Panc1 (cell line): ENCODE measurements around the gene FREM1.

ENCODE experiments used
- CTCF ChIP-seq: fragments of 450-650 bp; IDR thresholded peaks from 2 replicates; pipeline ENCODE4 v1.5.1; 2017; ENCODE audit warnings: mild to moderate bottlenecking
- POLR2AphosphoS5 ChIP-seq: IDR thresholded peaks from 2 replicates; pipeline ENCODE4 v1.6.1; 2012; ENCODE audit warnings: mild to moderate bottlenecking, low read depth, low read length, moderate library complexity
- SIN3A ChIP-seq: IDR thresholded peaks from 2 replicates; pipeline ENCODE4 v1.6.1; 2012; ENCODE audit warnings: low read depth, mild to moderate bottlenecking, low read length, moderate library complexity, borderline replicate concordance; ENCODE audit not compliant: insufficient read depth
- TCF7L2 ChIP-seq: IDR thresholded peaks from 2 replicates; pipeline ENCODE4 v1.6.1; 2011; ENCODE audit warnings: mild to moderate bottlenecking, low read depth, low read length, inconsistent platforms
- TF ChIP-seq, protein P1 (sequence below), 2 experiments: IDR thresholded peaks; 2 replicates each; pipeline ENCODE4 v1.6.1; 2011 to 2012; ENCODE audit warnings: low read depth in 2 of 2, control low read depth in 1 of 2, low read length in 1 of 2, mild to moderate bottlenecking in 1 of 2, moderate library complexity in 1 of 2; ENCODE audit not compliant: insufficient read depth in 1 of 2

GRCh38 chr9:14693251-14693861 lies 216.9 kb downstream of the FREM1 start, which contains the start of gene ZDHHC21:
- no peak for TF ChIP-seq TCF7L2
- no peak for TF ChIP-seq CTCF
- TF ChIP-seq, protein P1, sequence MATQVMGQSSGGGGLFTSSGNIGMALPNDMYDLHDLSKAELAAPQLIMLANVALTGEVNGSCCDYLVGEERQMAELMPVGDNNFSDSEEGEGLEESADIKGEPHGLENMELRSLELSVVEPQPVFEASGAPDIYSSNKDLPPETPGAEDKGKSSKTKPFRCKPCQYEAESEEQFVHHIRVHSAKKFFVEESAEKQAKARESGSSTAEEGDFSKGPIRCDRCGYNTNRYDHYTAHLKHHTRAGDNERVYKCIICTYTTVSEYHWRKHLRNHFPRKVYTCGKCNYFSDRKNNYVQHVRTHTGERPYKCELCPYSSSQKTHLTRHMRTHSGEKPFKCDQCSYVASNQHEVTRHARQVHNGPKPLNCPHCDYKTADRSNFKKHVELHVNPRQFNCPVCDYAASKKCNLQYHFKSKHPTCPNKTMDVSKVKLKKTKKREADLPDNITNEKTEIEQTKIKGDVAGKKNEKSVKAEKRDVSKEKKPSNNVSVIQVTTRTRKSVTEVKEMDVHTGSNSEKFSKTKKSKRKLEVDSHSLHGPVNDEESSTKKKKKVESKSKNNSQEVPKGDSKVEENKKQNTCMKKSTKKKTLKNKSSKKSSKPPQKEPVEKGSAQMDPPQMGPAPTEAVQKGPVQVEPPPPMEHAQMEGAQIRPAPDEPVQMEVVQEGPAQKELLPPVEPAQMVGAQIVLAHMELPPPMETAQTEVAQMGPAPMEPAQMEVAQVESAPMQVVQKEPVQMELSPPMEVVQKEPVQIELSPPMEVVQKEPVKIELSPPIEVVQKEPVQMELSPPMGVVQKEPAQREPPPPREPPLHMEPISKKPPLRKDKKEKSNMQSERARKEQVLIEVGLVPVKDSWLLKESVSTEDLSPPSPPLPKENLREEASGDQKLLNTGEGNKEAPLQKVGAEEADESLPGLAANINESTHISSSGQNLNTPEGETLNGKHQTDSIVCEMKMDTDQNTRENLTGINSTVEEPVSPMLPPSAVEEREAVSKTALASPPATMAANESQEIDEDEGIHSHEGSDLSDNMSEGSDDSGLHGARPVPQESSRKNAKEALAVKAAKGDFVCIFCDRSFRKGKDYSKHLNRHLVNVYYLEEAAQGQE (IDR thresholded peaks at IDR 0.05; ENCODE audit: insufficient read depth in 1 of 2, low read depth in 2 of 2, low read length in 1 of 2), result no peak
- no peak for TF ChIP-seq POLR2AphosphoS5
- no peak for TF ChIP-seq SIN3A
